Measurements from ENCODE around the gene PAOX. TPM values are rescaled to one million over a fixed set of nuclear protein-coding genes. Genes with fewer than 3 reads are reported as not detected.

PAOX gene
- polyA plus RNA-seq, 1 experiment = 3.1 TPM

DNA sequence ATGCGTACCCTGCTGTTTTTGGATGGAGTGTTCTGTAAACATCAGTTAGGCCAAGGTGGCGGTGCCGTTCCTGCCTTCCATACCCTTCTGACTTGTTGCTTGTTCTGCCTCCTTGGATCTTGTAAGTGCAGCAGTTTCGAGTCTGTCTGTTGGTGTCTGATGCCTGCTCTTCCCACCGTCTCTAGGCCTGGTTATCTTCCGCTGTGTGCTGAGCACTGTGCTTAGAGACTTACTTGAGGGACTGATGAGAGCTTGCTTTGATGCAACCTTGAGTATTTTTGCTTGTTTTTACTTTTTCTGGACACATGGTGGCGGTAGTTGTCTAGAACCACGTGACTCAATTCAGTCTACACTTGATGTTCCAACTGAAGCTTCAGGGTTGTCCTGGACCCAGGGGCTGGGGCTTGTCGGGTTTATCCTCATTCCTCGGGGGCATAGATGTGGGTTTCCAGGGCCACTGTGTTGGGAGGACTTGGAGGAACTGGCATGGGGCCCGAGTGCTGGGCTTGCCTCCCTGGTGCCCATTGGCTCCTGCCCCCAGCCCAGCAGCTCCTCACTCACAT lies 59.7 kb downstream of the PAOX start:
- Histone ChIP-seq H3K4me3 (ENCODE audit: low read depth, low read length) (no peak overlapping the region), H3K27me3 (ENCODE audit: control insufficient read depth, insufficient read depth, low read length) (no peaks in the 10 kb centered on the region), H3K9me3 (ENCODE audit: control insufficient read depth, insufficient read depth, low read length) (no peaks in the 10 kb centered on the region; the same call in 1 of the 2 replicates), H3K27ac (ENCODE audit: low read depth, low read length) (no peak overlapping the region)
- TF ChIP-seq CTCF (IDR thresholded peaks at IDR 0.05; ENCODE audit: low read depth, low read length) = peak; percentile 16; the same call in 1 of the 2 replicates
- CTCF ChIA-PET = interaction anchor here (0.6 to 1.5 kb wide), 4 partner anchors 48 to 768 kb away, joined by 3 to 4 read pairs (median 3); no protein-coding TSS in a partner anchor
- POLR2A ChIA-PET = no interaction called here
- DNase-seq (ENCODE audit: low read depth, low spot score) = no peak

DNA sequence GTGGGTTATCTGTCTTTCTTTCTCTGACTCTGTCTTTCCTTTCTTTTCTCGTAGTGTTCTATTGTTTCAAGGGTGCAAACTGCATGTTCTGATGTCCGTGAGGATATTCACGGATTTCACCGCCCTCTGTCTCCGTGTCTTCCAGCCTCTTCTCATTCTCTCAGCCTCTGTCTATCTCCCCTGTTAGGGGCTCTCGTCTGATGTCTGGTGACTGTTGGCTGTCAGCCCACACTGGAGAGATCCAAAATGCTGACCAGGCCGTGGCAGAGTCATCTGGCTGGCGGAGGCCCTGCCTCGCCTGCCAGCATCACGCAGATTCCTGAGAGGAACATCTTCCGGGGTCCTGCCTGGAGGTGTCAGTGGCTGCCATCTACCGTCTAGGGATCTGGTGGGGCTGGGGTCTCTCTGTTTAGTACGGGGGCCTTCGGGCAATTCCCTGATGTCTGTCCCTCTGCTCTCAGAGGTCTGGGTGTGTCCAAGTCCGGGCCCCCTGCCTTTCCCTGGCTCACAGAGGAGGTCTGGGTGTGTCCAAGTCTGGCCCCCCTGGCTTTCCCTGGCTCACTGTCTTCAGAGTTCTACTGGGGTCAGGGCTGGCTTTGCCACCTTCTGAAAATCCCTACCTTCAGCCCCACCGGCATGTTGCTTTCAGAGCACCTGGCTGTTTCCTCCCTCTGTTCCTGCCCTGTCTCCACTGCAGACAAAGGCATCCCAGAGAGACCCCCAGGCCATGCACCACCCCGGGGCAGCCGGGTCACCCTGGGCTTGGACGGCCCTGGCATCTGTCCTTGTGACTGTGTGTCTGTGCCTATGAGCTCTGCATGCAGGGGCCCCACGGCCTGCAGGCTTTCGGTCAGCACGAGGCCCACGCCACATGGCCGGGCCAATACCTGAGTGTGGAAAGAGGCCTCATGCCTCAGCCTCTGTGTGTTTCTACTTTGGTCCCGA lies 60.7 kb downstream of the PAOX start:
- H3K9me3 ChIP-seq (ENCODE audit: control insufficient read depth, insufficient read depth, low read length) = peaks cover 7% of the 10 kb centered on the region; the same call in 1 of the 2 replicates
- no peaks in the 10 kb centered on the region for H3K27me3 ChIP-seq (ENCODE audit: control insufficient read depth, insufficient read depth, low read length)
- TF ChIP-seq CTCF (IDR thresholded peaks at IDR 0.05; ENCODE audit: low read depth, low read length) = no peak
- CTCF ChIA-PET = interaction anchor here (0.6 to 0.7 kb wide), 2 partner anchors 49 to 79 kb away, joined by 4 read pairs; no protein-coding TSS in a partner anchor
- no peak overlapping the region for H3K27ac ChIP-seq (ENCODE audit: low read depth, low read length)
- POLR2A ChIA-PET = no interaction called here
- DNase-seq (ENCODE audit: low read depth, low spot score) = no peak
- no peak overlapping the region for H3K4me3 ChIP-seq (ENCODE audit: low read depth, low read length)

DNA sequence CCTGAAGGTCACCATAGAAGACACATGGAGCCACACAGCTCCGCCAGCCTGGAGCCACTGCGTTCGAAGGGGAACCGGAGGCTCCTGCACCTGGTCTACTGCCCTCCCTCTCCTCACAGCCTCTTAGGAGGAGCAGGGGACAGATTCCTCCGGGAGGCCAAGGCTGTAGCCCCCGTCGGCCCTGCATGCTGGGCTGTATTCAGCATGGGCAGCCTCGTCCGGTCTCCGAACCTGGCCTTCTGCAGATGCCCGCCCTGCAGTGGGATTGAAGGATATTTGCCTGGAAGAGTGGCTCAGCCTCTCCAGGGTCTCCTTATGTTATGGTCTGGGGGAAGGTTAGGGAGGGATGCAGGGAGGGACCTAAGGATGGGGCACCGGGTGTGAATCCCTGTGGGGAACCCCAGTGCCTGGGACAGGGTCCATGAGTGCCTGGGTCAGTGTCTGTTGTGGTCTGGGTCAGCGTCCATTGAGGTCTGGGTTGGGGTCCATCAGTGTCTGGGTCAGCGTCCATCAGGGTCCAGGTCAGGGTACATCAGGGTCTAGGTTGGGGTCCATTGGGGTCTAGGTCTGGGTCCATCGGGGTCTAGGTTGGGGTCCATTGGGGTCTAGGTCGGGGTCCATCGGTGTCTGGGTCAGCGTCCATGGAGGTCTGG lies 61.7 kb downstream of the PAOX start:
- no peak overlapping the region for H3K27ac ChIP-seq (ENCODE audit: low read depth, low read length)
- no peak overlapping the region for H3K4me3 ChIP-seq (ENCODE audit: low read depth, low read length)
- no peak for TF ChIP-seq CTCF (IDR thresholded peaks at IDR 0.05; ENCODE audit: low read depth, low read length)
- POLR2A ChIA-PET = no interaction called here
- no peak for DNase-seq (ENCODE audit: low read depth, low spot score)
- CTCF ChIA-PET = interaction anchor here (1.0 kb wide), 1 partner anchor 111 kb away, joined by 3 read pairs; no protein-coding TSS in a partner anchor
- H3K9me3 ChIP-seq (ENCODE audit: control insufficient read depth, insufficient read depth, low read length) = peaks cover 16% of the 10 kb centered on the region
- no peaks in the 10 kb centered on the region for H3K27me3 ChIP-seq (ENCODE audit: control insufficient read depth, insufficient read depth, low read length)

Small RNAs within 50 kb of the gene (small RNA-seq; reads per million reads assigned to genes)
- not detected for gene AL360181.4 (ENCODE audit: insufficient read length, low read depth)
- not detected for gene BANF1P2 (ENCODE audit: insufficient read length, low read depth)
- 0.81 reads per million for gene MIR3944 (ENCODE audit: insufficient read length, low read depth)

Other genes starting within 250 kb of the PAOX start
- gene KNDC1, start 219.0 kb upstream of the PAOX start, polyA plus RNA-seq (2011; rRNA removed) = 0.46 and 0.56 TPM in 2 replicates
- not detected in 2 replicates for gene UTF1, start 149.0 kb upstream of the PAOX start, polyA plus RNA-seq (2011; rRNA removed)
- gene VENTX, start 141.4 kb upstream of the PAOX start, polyA plus RNA-seq (2011; rRNA removed) = not detected in 2 replicates
- 0.25 and 0.36 TPM in 2 replicates for gene ADAM8, start 102.4 kb upstream of the PAOX start, polyA plus RNA-seq (2011; rRNA removed)
- gene TUBGCP2, start 70.4 kb upstream of the PAOX start, polyA plus RNA-seq (2011; rRNA removed) = 40.0 and 45.1 TPM in 2 replicates
- gene ZNF511, start 70.3 kb upstream of the PAOX start, polyA plus RNA-seq (2011; rRNA removed) = 21.6 and 31.3 TPM in 2 replicates
- 0.16 and 0.41 TPM in 2 replicates for gene CALY, start 42.4 kb upstream of the PAOX start, polyA plus RNA-seq (2011; rRNA removed)
- not detected in 2 replicates for gene PRAP1, start 31.9 kb upstream of the PAOX start, polyA plus RNA-seq (2011; rRNA removed)
- 17.8 and 24.3 TPM in 2 replicates for gene FUOM, start 21.2 kb upstream of the PAOX start, polyA plus RNA-seq (2011; rRNA removed)
- 56.6 and 60.9 TPM in 2 replicates for gene ECHS1, start 5.9 kb upstream of the PAOX start, polyA plus RNA-seq (2011; rRNA removed)
- 36.1 and 40.2 TPM in 2 replicates for gene MTG1, start 14.9 kb downstream of the PAOX start, polyA plus RNA-seq (2011; rRNA removed)
- gene SPRN, start 45.4 kb downstream of the PAOX start, polyA plus RNA-seq (2011; rRNA removed) = 1.1 and 1.2 TPM in 2 replicates
- gene SCART1, start 74.7 kb downstream of the PAOX start, polyA plus RNA-seq (2011; rRNA removed) = 0.67 and 0.96 TPM in 2 replicates
- 1.1 and 1.3 TPM in 2 replicates for gene CYP2E1, start 148.1 kb downstream of the PAOX start, polyA plus RNA-seq (2011; rRNA removed)
- gene SYCE1, start 186.3 kb downstream of the PAOX start, polyA plus RNA-seq (2011; rRNA removed) = not detected in 2 replicates
- gene FRG2B, start 247.5 kb downstream of the PAOX start, polyA plus RNA-seq (2011; rRNA removed) = not detected in 2 replicates